Left lung (tissue), 10 donors: ENCODE results near the gene SLC40A1. TPM values are rescaled to one million over a fixed set of nuclear protein-coding genes. Genes with fewer than 3 reads are reported as not detected.

Source experiments
- ATAC-seq: fragments of 200-7000 bp; cut with Tn5 transposase; one replicate; pipeline ENCODE4 v1.9.1; 2020; ENCODE audit warnings: moderate library complexity
- DNase-seq, 4 donors: peaks; one replicate each; pipeline ENCODE4 v3.0.0-alpha.2; 2013 to 2020
- H3K27ac ChIP-seq, 2 donors: fragments of 200-600 bp; sonication (generic) in 1 of 2; one replicate each; pipeline versions ENCODE4 v1.5.0 to v1.8.0; 2020 to 2021
- H3K27me3 ChIP-seq, 2 donors: fragments of 200-600 bp; sonication (generic) in 1 of 2; one replicate each; pipeline versions ENCODE4 v1.5.0 to v1.8.0; 2020 to 2021
- H3K36me3 ChIP-seq, 2 donors: fragments of 200-600 bp; sonication (generic) in 1 of 2; one replicate each; pipeline versions ENCODE4 v1.5.0 to v1.8.0; 2020 to 2021
- H3K4me1 ChIP-seq, 2 donors: fragments of 200-600 bp; one replicate each; pipeline ENCODE4 v1.8.0; 2021
- H3K4me3 ChIP-seq, 2 donors: fragments of 200-600 bp; sonication (generic) in 1 of 2; one replicate each; pipeline versions ENCODE4 v1.5.0 to v1.8.0; 2020 to 2021; ENCODE audit warnings: mild to moderate bottlenecking in 1 of 2
- H3K9me3 ChIP-seq, 2 donors: fragments of 200-600 bp; sonication (generic) in 1 of 2; one replicate each; pipeline versions ENCODE4 v1.5.0 to v1.8.0; 2020 to 2021
- CTCF ChIP-seq, 2 donors: fragments of 200-600 bp; sonication (generic) in 1 of 2; IDR thresholded peaks; one replicate each; pipeline versions ENCODE4 v1.5.0 to v1.8.0; 2021; ENCODE audit warnings: antibody characterized with exemption in 2 of 2
- intact Hi-C, 2 donors: fragments of 100-400 bp; cut with DNase I; formaldehyde crosslinking; loops; one replicate each; pipeline versions ENCODE4 v1.11.2 to v1.14.2; 2022
- polyA plus RNA-seq, 6 donors: library from polyadenylated mRNA; unstranded; fragments of 120-200 nt; gene quantifications; one replicate each; pipeline ENCODE4 v1.2.1, GENCODE V29; 2013; ENCODE audit not compliant: insufficient read length in 6 of 6
- total RNA-seq, 2 donors: library from RNA; stranded (reverse); fragmentation: NEBNext Ultra II Directional; extraction: Animal tissue kit (Norgen Biotek cat#: 25700); gene quantifications; one replicate each; pipeline ENCODE4 v1.2.1, GENCODE V29; 2021
- donor health status: DM: no; HTN: yes; CAD: no.
- donor health status: DM: no; HTN: no; CAD: no.

Gene SLC40A1
- total and polyA plus RNA-seq, 8 donors, result 104 to 242 (median 212) TPM

GRCh38 chr2:189511210-189511959 is 69.2 kb downstream of the SLC40A1 start:
- Histone ChIP-seq H3K9me3 (no peaks in the 10 kb centered on the region), H3K27ac (peak overlapping the region in 1 of 2 donors; percentile 14), H3K4me1 (peaks cover 0 to 25% of the 10 kb centered on the region in 2 donors), H3K27me3 (no peaks in the 10 kb centered on the region), H3K36me3 (no peaks in the 10 kb centered on the region), H3K4me3 (no peak overlapping the region)
- no peak for TF ChIP-seq CTCF (IDR thresholded peaks at IDR 0.05)
- DNase-seq, result no peak
- ATAC-seq, result no peak
- intact Hi-C loops, result no loop called here

Other genes starting within 250 kb of the SLC40A1 start
- gene WDR75, start 139.3 kb downstream of the SLC40A1 start, total RNA-seq, result 10 to 100 TPM; 24.6 to 34.3 TPM
- gene WDR75, start 139.3 kb downstream of the SLC40A1 start, polyA plus RNA-seq, result 10 to 100 TPM; 54.2 to 65.3 (median 58.3) TPM
- 10 to 100 TPM; 34.1 to 37.0 TPM for gene ASNSD1, start 80.7 kb upstream of the SLC40A1 start, total RNA-seq
- gene ASNSD1, start 80.7 kb upstream of the SLC40A1 start, polyA plus RNA-seq, result 10 to 100 TPM; 50.3 to 68.4 (median 58.1) TPM
- gene ANKAR, start 93.9 kb upstream of the SLC40A1 start, total RNA-seq, result 1 to 10 TPM; 6.9 to 7.2 TPM
- gene ANKAR, start 93.9 kb upstream of the SLC40A1 start, polyA plus RNA-seq, result 10 to 100 TPM; 18.6 to 27.0 (median 20.8) TPM
- gene OSGEPL1, start 182.0 kb upstream of the SLC40A1 start, total RNA-seq, result 10 to 100 TPM in 1 of 2 donors, 1 to 10 TPM in 1; 7.2 to 10.1 TPM
- 10 to 100 TPM; 21.3 to 27.7 (median 25.0) TPM for gene OSGEPL1, start 182.0 kb upstream of the SLC40A1 start, polyA plus RNA-seq
- 10 to 100 TPM; 55.3 to 56.8 TPM for gene ORMDL1, start 203.6 kb upstream of the SLC40A1 start, total RNA-seq
- gene ORMDL1, start 203.6 kb upstream of the SLC40A1 start, polyA plus RNA-seq, result 100 to 1,000 TPM in 4 of 6 donors, 10 to 100 TPM in 2; 86.0 to 121 (median 109) TPM
- 10 to 100 TPM; 25.4 to 28.4 TPM for gene PMS1, start 203.7 kb upstream of the SLC40A1 start, total RNA-seq
- gene PMS1, start 203.7 kb upstream of the SLC40A1 start, polyA plus RNA-seq, result 10 to 100 TPM; 41.6 to 51.6 (median 46.4) TPM